Measurements from ENCODE around the gene FTCD.

- TF ChIP-seq CHD1 (IDR thresholded peaks at IDR 0.05; ENCODE audit: low read depth, low read length) (no peak), MLLT1 (IDR thresholded peaks at IDR 0.05) (no peak), ELK1 (IDR thresholded peaks at IDR 0.05; ENCODE audit: low read depth, low read length) (no peak), EGR1 (IDR thresholded peaks at IDR 0.05; ENCODE audit: borderline replicate concordance in 1 of 2, low read depth in 2 of 2, low read length in 2 of 2) (no peak), POLR2A (IDR thresholded peaks at IDR 0.05; ENCODE audit: low read depth, low read length) (no peak), TCF7 (IDR thresholded peaks at IDR 0.05; ENCODE audit: borderline replicate concordance) (no peak)
Observed at GRCh38 chr21:46127239-46128105, 27.9 kb downstream of the FTCD start.

All from GM12878 (cell line).